ENCODE results near the gene GOLGB1. TPM values are rescaled to one million over a fixed set of nuclear protein-coding genes. Genes with fewer than 3 reads are reported as not detected.

GOLGB1 gene, protein sequence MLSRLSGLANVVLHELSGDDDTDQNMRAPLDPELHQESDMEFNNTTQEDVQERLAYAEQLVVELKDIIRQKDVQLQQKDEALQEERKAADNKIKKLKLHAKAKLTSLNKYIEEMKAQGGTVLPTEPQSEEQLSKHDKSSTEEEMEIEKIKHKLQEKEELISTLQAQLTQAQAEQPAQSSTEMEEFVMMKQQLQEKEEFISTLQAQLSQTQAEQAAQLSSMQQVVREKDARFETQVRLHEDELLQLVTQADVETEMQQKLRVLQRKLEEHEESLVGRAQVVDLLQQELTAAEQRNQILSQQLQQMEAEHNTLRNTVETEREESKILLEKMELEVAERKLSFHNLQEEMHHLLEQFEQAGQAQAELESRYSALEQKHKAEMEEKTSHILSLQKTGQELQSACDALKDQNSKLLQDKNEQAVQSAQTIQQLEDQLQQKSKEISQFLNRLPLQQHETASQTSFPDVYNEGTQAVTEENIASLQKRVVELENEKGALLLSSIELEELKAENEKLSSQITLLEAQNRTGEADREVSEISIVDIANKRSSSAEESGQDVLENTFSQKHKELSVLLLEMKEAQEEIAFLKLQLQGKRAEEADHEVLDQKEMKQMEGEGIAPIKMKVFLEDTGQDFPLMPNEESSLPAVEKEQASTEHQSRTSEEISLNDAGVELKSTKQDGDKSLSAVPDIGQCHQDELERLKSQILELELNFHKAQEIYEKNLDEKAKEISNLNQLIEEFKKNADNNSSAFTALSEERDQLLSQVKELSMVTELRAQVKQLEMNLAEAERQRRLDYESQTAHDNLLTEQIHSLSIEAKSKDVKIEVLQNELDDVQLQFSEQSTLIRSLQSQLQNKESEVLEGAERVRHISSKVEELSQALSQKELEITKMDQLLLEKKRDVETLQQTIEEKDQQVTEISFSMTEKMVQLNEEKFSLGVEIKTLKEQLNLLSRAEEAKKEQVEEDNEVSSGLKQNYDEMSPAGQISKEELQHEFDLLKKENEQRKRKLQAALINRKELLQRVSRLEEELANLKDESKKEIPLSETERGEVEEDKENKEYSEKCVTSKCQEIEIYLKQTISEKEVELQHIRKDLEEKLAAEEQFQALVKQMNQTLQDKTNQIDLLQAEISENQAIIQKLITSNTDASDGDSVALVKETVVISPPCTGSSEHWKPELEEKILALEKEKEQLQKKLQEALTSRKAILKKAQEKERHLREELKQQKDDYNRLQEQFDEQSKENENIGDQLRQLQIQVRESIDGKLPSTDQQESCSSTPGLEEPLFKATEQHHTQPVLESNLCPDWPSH (N-terminal part only)
- total RNA-seq (2012; rRNA removed), result 30.3 and 56.1 TPM in 2 replicates
- 9.1 and 13.3 TPM in 2 replicates for polyA plus RNA-seq (2012; rRNA removed)
- 2.5 and 5.7 TPM in 2 replicates for polyA plus RNA-seq (2012; cell fraction: cytosol; rRNA removed)
- 12.7 and 48.1 TPM in 2 replicates for polyA plus RNA-seq (2012; cell fraction: nucleus; rRNA removed; ENCODE audit: low replicate concordance)
- Bru-seq, nascent RNA, result percentile 94 among the genes with signal in this experiment
- BruChase-seq, experiment 1, labeled RNA remaining after a 6-hour chase, result percentile 97 among the genes with signal in this experiment
- percentile 97 among the genes with signal in this experiment for BruChase-seq, experiment 2, labeled RNA remaining after a 2-hour chase
- long read RNA-seq, full-length matches to known transcripts, result 27 of 144 reads
- long read RNA-seq, partial matches to known transcripts, result 83 of 144 reads
- long read RNA-seq, other reads (novel, unspliced or antisense), result 34 of 144 reads

DNA sequence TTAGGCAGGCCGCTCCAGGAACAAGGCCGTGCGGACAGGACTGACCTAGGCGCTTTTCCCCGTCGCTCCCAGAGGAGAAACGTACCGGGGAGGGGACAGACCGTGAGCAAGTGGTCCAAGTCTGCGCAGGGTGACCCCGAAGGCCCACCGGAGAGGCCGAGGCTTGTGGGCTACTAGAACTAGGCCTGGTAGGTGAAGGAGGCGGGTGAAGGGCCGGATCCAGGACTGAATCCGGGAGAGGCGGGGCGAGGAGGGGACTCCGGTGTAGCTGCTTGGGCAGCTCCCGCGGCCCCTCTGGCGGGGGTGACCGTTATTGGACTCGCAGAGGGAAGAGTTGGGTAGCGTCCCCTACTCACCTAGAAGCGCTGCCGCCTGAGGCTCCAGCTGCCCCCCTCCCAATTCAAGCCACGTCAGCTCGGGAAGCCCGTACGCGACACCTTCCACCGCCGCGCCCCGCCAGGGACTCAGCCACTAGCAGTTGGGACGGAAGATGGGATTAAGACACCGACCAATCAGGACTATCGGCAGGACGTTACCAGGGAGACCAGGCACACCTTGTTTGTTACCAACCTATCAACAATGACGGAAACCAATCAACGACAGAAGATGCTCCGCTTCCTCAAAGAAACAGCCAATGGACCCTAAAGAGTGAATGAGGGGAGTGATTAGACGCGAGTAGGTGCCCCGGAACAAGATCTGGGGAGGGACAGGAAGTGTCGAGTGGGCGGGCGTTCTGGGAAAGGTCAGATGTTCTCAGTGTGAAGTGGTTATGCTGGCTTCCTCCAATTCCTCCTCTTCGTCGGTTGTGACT, at the start of gene GOLGB1:
GOLGB1 (minus strand) TSS at position 466 of the 811 bp plus-strand sequence. CDS start 18,770 bp downstream, outside the sequence.
- H2BK120ac ChIP-seq (ENCODE audit: low read depth, low read length), result no peak within 1 kb of the TSS
- BruUV-seq (replicated peaks), result no TSS peak
- DNase-seq, result peak; percentile 100
- 1% methylated on average over 13 of the region's 51 CpGs; no CpG with 5 or more reads in 1 of the 2 experiments for WGBS, 2 experiments (ENCODE audit: extremely low coverage in 2 of 2, insufficient read length in 1 of 2)
- H2AFZ ChIP-seq (replicated peaks; ENCODE audit: low read length, poor library complexity), result peak within 1 kb of the TSS; percentile 98
- peak within 1 kb of the TSS; percentile 54 for H4K5ac ChIP-seq (ENCODE audit: low read depth, low read length)
- peak within 1 kb of the TSS; percentile 60 for H2BK5ac ChIP-seq (ENCODE audit: low read depth, low read length, poor library complexity, severe bottlenecking)
- H3K27ac ChIP-seq (ENCODE audit: insufficient read depth, low read length), result peak within 1 kb of the TSS; percentile 74
- no peak within 1 kb of the TSS for H2BK20ac ChIP-seq (ENCODE audit: low read depth, low read length)
- no peaks in the 10 kb centered on the region for H3K4me1 ChIP-seq (ENCODE audit: control insufficient read depth, insufficient read depth, low read length)
- H3K56ac ChIP-seq (ENCODE audit: extremely low read depth, insufficient read depth, low read length), result peak within 1 kb of the TSS; percentile 63; the same call in 1 of the 2 replicates
- H2BK15ac ChIP-seq (ENCODE audit: low read depth, low read length), result no peak within 1 kb of the TSS
- dilution Hi-C loops (cut with HindIII; ENCODE audit: low sequenced_read_pairs, unreplicated experiment) (no loop called here), intact Hi-C loops (cut with micrococcal nuclease) (loop anchor here (5.0 kb wide), 2 partner anchors 202 to 508 kb away; partner anchors contain the start of gene POLQ), in situ Hi-C loops (cut with MboI; ENCODE audit: low sequenced_read_pairs) (no loop called here)
- no peaks in the 10 kb centered on the region for H3K9me3 ChIP-seq (ENCODE audit: control insufficient read depth, insufficient read depth, low read length)
- H3K4me2 ChIP-seq (ENCODE audit: low read depth, low read length), result peak within 1 kb of the TSS; percentile 88
- peak within 1 kb of the TSS; percentile 85 for H3K4ac ChIP-seq (ENCODE audit: low read depth, low read length)
- peaks cover 9 to 28% of the 10 kb centered on the region in 2 experiments; a peak in 3 of 4 replicates for H3K79me1 ChIP-seq (ENCODE audit: low read depth in 1 of 2, low read length in 2 of 2)
- H3K9me1 ChIP-seq (ENCODE audit: insufficient read depth, low read length), result 0 out of 2 replicates have a peak, but pooled peaks cover 4% of the 10 kb centered on the region
- H3K14ac ChIP-seq (replicated peaks; ENCODE audit: low read depth, low read length), result peak within 1 kb of the TSS; percentile 86
- peak within 1 kb of the TSS; percentile 83 for H3K9ac ChIP-seq (ENCODE audit: low read depth, low read length)
- POLR2A ChIA-PET (ENCODE audit: unreplicated experiment), result no interaction called here
- peak within 1 kb of the TSS; percentile 72 for H3K4me3 ChIP-seq (ENCODE audit: insufficient read depth, low read depth, low read length)
- peak; percentile 93 for ATAC-seq (ENCODE audit: low read depth)
- CTCF ChIA-PET, result interaction anchor here (1.0 kb wide), 1 partner anchor 23 kb away, joined by 3 read pairs; no protein-coding TSS in a partner anchor
- peak within 1 kb of the TSS; percentile 63 for H4K91ac ChIP-seq (ENCODE audit: insufficient read depth, low read depth, low read length)
- no peaks in the 10 kb centered on the region; the same call in 1 of the 2 replicates for H3K36me3 ChIP-seq (ENCODE audit: control insufficient read depth, insufficient read depth, low read length)
- peak within 1 kb of the TSS; percentile 16 to 94; a peak in 3 of 4 replicates for H4K8ac ChIP-seq (ENCODE audit: low read depth in 2 of 2, low read length in 2 of 2)
- H2AK5ac ChIP-seq (ENCODE audit: low read depth, low read length), result 0 out of 2 replicates have a peak within 1 kb of the TSS, but pooled peaks have one; percentile 34
- peak within 1 kb of the TSS; percentile 84 for H3K23ac ChIP-seq (ENCODE audit: low read depth, low read length)
- peaks cover 12% of the 10 kb centered on the region for H4K20me1 ChIP-seq (ENCODE audit: insufficient read depth, low read length)
- H3K27me3 ChIP-seq (ENCODE audit: control insufficient read depth, insufficient read depth, low read length), result no peaks in the 10 kb centered on the region
- peak within 1 kb of the TSS; percentile 8 for H3K18ac ChIP-seq (ENCODE audit: low read depth, low read length)
- H2AK9ac ChIP-seq (replicated peaks; ENCODE audit: low read depth, low read length, poor library complexity), result peak within 1 kb of the TSS; percentile 88
- TF ChIP-seq CHD1 (IDR thresholded peaks at IDR 0.05; ENCODE audit: low read depth, low read length) (no peak), POLR2A (IDR thresholded peaks at IDR 0.05; ENCODE audit: low read depth, low read length) (peak; percentile 99), RAD21 (IDR thresholded peaks at IDR 0.05; ENCODE audit: low read length) (no peak), BHLHE40 (IDR thresholded peaks at IDR 0.05; ENCODE audit: low read depth, low read length) (no peak), MAFK (IDR thresholded peaks at IDR 0.05; ENCODE audit: low read depth, low read length) (no peak), MXI1 (IDR thresholded peaks at IDR 0.05; ENCODE audit: borderline replicate concordance, low read depth, low read length) (no peak), CEBPB (IDR thresholded peaks at IDR 0.05; ENCODE audit: low read depth, low read length) (no peak; the same call in 1 of the 2 replicates)
- TF ChIP-seq, protein P1, sequence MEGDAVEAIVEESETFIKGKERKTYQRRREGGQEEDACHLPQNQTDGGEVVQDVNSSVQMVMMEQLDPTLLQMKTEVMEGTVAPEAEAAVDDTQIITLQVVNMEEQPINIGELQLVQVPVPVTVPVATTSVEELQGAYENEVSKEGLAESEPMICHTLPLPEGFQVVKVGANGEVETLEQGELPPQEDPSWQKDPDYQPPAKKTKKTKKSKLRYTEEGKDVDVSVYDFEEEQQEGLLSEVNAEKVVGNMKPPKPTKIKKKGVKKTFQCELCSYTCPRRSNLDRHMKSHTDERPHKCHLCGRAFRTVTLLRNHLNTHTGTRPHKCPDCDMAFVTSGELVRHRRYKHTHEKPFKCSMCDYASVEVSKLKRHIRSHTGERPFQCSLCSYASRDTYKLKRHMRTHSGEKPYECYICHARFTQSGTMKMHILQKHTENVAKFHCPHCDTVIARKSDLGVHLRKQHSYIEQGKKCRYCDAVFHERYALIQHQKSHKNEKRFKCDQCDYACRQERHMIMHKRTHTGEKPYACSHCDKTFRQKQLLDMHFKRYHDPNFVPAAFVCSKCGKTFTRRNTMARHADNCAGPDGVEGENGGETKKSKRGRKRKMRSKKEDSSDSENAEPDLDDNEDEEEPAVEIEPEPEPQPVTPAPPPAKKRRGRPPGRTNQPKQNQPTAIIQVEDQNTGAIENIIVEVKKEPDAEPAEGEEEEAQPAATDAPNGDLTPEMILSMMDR (conservative IDR thresholded peaks at IDR 0.05; ENCODE audit: low read depth, low read length), result 0 out of 2 replicates have a peak, but pooled peaks have one; percentile 1
